ENCODE results near the gene CMTR1. TPM values are rescaled to one million over a fixed set of nuclear protein-coding genes. Genes with fewer than 3 reads are reported as not detected.

CMTR1 gene
- total RNA-seq, 2 experiments from 2014 or later = 32.3 to 42.8 TPM

GRCh38 chr6:37492236-37492972 lies 59.4 kb downstream of the CMTR1 start:
- TF ChIP-seq EZH2phosphoT487 (IDR thresholded peaks at IDR 0.05; ENCODE audit: borderline replicate concordance, low read depth, low read length) = no peak
- no peak for TF ChIP-seq CTCF (conservative IDR thresholded peaks at IDR 0.05; ENCODE audit: low read length)
- Histone ChIP-seq H4K20me1 (ENCODE audit: insufficient read depth, low read length) (no peaks in the 10 kb centered on the region; the same call in 1 of the 2 replicates), H3K36me3 (ENCODE audit: insufficient read depth, low read length) (peaks cover 7% of the 10 kb centered on the region), H3K4me3 (ENCODE audit: low read depth, low read length, poor library complexity, severe bottlenecking) (no peak overlapping the region), H2AFZ (ENCODE audit: low read length) (no peak overlapping the region), H3K9me3 (ENCODE audit: low read length) (no peaks in the 10 kb centered on the region), H3K4me2 (ENCODE audit: low read length) (no peak overlapping the region), H3K79me2 (ENCODE audit: insufficient read depth, low read depth, low read length) (no peaks in the 10 kb centered on the region), H3K9me2 (ENCODE audit: insufficient read depth, low read length) (no peaks in the 10 kb centered on the region), H3K4me1 (ENCODE audit: insufficient read depth, low read length, poor library complexity, severe bottlenecking) (no peaks in the 10 kb centered on the region), H3K27ac (ENCODE audit: low read depth, low read length, poor library complexity, severe bottlenecking) (no peak overlapping the region)
- no peak for DNase-seq (ENCODE audit: low spot score)
- intact Hi-C loops (cut with micrococcal nuclease; ENCODE audit: unreplicated experiment) = no loop called here
- POLR2A ChIA-PET = interaction anchor here (0.5 to 0.8 kb wide), 2 partner anchors 11 to 78 kb away, joined by 3 read pairs; no protein-coding TSS in a partner anchor
- BruUV-seq (replicated peaks) = no TSS peak
- CTCF ChIA-PET (ENCODE audit: unreplicated experiment) = interaction anchor here (0.8 kb wide), 1 partner anchor 16 kb away, joined by 3 read pairs; no protein-coding TSS in a partner anchor

DNA sequence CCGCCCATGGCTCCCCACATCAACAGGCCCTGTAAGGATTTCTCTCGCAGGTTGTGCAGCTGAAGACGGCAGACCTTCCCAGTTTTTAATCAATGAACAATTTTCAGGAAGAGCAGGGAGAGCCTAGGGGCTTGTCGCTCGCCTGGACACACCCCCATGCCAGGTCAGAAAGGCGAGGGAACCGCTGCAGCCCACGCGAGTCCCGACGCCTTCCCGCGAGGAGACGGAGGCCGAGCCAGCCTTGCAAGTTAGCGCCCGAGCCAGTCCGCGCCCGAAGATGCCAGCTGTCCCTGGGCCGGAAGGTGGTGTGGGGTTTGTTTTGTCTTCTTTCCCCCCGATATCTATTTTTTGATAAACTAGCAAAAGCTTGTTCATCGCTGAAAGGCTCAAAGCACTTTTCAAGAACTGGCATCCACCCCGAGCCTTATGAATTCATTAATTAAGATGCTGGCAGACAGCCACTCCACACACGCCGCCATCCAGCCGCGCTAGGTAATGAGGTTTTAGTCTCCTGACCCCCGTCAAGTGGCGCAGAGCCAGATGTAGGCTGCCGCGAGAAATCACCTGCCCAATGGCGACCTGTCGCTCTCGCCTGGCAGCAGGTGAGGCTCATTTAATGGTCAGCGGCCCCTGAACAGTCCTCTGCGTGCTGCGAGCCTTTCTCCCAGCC lies 60.1 kb downstream of the CMTR1 start:
- Histone ChIP-seq H2AFZ (ENCODE audit: low read length) (no peak overlapping the region), H3K36me3 (ENCODE audit: insufficient read depth, low read length) (peaks cover 7% of the 10 kb centered on the region), H3K27ac (ENCODE audit: low read depth, low read length, poor library complexity, severe bottlenecking) (no peak overlapping the region), H3K9me2 (ENCODE audit: insufficient read depth, low read length) (no peaks in the 10 kb centered on the region), H3K9me3 (ENCODE audit: low read length) (no peaks in the 10 kb centered on the region), H3K4me2 (ENCODE audit: low read length) (no peak overlapping the region), H3K79me2 (ENCODE audit: insufficient read depth, low read depth, low read length) (peaks cover 4% of the 10 kb centered on the region; the same call in 1 of the 2 replicates), H3K4me1 (ENCODE audit: insufficient read depth, low read length, poor library complexity, severe bottlenecking) (peaks cover 7% of the 10 kb centered on the region), H3K4me3 (ENCODE audit: low read depth, low read length, poor library complexity, severe bottlenecking) (no peak overlapping the region), H4K20me1 (ENCODE audit: insufficient read depth, low read length) (no peaks in the 10 kb centered on the region; the same call in 1 of the 2 replicates)
- TF ChIP-seq EZH2phosphoT487 (IDR thresholded peaks at IDR 0.05; ENCODE audit: borderline replicate concordance, low read depth, low read length) (no peak), CTCF (conservative IDR thresholded peaks at IDR 0.05; ENCODE audit: low read length) (no peak)
- no TSS peak for BruUV-seq (replicated peaks)
- no peak for DNase-seq (ENCODE audit: low spot score)
- ChIA-PET CTCF (ENCODE audit: unreplicated experiment) (no interaction called here), POLR2A (no interaction called here)
- intact Hi-C loops (cut with micrococcal nuclease; ENCODE audit: unreplicated experiment) = no loop called here

- TF ChIP-seq EZH2phosphoT487 (IDR thresholded peaks at IDR 0.05; ENCODE audit: borderline replicate concordance, low read depth, low read length) (no peak), CTCF (conservative IDR thresholded peaks at IDR 0.05; ENCODE audit: low read length) (no peak)
- CTCF ChIA-PET (ENCODE audit: unreplicated experiment) = no interaction called here
- Histone ChIP-seq H3K27ac (ENCODE audit: low read depth, low read length, poor library complexity, severe bottlenecking) (no peak overlapping the region), H3K36me3 (ENCODE audit: insufficient read depth, low read length) (peaks cover 4% of the 10 kb centered on the region; the same call in 1 of the 2 replicates), H2AFZ (ENCODE audit: low read length) (no peak overlapping the region), H3K4me3 (ENCODE audit: low read depth, low read length, poor library complexity, severe bottlenecking) (no peak overlapping the region), H3K9me2 (ENCODE audit: insufficient read depth, low read length) (no peaks in the 10 kb centered on the region), H3K9me3 (ENCODE audit: low read length) (no peaks in the 10 kb centered on the region), H3K4me1 (ENCODE audit: insufficient read depth, low read length, poor library complexity, severe bottlenecking) (peaks cover 12% of the 10 kb centered on the region), H4K20me1 (ENCODE audit: insufficient read depth, low read length) (no peaks in the 10 kb centered on the region; the same call in 1 of the 2 replicates), H3K4me2 (ENCODE audit: low read length) (no peak overlapping the region), H3K79me2 (ENCODE audit: insufficient read depth, low read depth, low read length) (peaks cover 6% of the 10 kb centered on the region; the same call in 1 of the 2 replicates)
- BruUV-seq (replicated peaks) = no TSS peak
- POLR2A ChIA-PET = no interaction called here
- intact Hi-C loops (cut with micrococcal nuclease; ENCODE audit: unreplicated experiment) = no loop called here
- no peak for DNase-seq (ENCODE audit: low spot score)
Measured at GRCh38 chr6:37493661-37493995, 60.6 kb downstream of the CMTR1 start.
